ENCODE results near the gene PGAP1. TPM values are rescaled to one million over a fixed set of nuclear protein-coding genes. Genes with fewer than 3 reads are reported as not detected.

The PGAP1 gene
- total RNA-seq, 1 experiment from 2014 or later, result 21.0 TPM

- no peak overlapping the region for H2BK120ac ChIP-seq (ENCODE audit: low read depth, low read length, poor library complexity, severe bottlenecking)
- no peak overlapping the region for H2BK20ac ChIP-seq (ENCODE audit: low read depth, low read length, poor library complexity, severe bottlenecking)
- no peak overlapping the region for H3K4me2 ChIP-seq (ENCODE audit: insufficient read depth, insufficient read length, low read length)
- H3K79me1 ChIP-seq (ENCODE audit: insufficient read depth, low read depth, low read length, poor library complexity, severe bottlenecking), result no peaks in the 10 kb centered on the region
- no peak overlapping the region for H3K14ac ChIP-seq (ENCODE audit: insufficient read depth, low read length)
- Mint-ChIP-seq H3K4me1 (peaks cover 0 to 4% of the 10 kb centered on the region in 2 experiments; a peak in 1 of 4 replicates), H3K27me3 (ENCODE audit: low read depth) (no peaks in the 10 kb centered on the region), H3K4me3 (no peak overlapping the region), H3K9me3 (peaks cover 0 to 4% of the 10 kb centered on the region in 2 experiments; a peak in 2 of 5 replicates), H3K27ac (no peak overlapping the region), H3K36me3 (ENCODE audit: insufficient read depth in 1 of 3, low read depth in 3 of 3) (peaks cover 50 to 71% (median 59%) of the 10 kb centered on the region in 3 experiments)
- H2AFZ ChIP-seq (ENCODE audit: low read length), result no peak overlapping the region
- no peak overlapping the region for H2BK15ac ChIP-seq (ENCODE audit: low read depth, low read length)
- H4K8ac ChIP-seq (replicated peaks; ENCODE audit: insufficient read length, low read depth, low read length), result no peak overlapping the region
- no peak overlapping the region for H3K56ac ChIP-seq (ENCODE audit: insufficient read length, low read depth, low read length)
- no peaks in the 10 kb centered on the region for H3K4me1 ChIP-seq (ENCODE audit: insufficient read depth, low read length)
- no peak overlapping the region for H3K4ac ChIP-seq (ENCODE audit: low read depth, low read length)
- no peak overlapping the region for H3T11ph ChIP-seq (ENCODE audit: low read length)
- H3K79me2 ChIP-seq (ENCODE audit: insufficient read depth, low read length), result no peaks in the 10 kb centered on the region
- no peak overlapping the region for H3K18ac ChIP-seq (ENCODE audit: insufficient read length, low read depth, low read length)
- TF ChIP-seq, protein P1, sequence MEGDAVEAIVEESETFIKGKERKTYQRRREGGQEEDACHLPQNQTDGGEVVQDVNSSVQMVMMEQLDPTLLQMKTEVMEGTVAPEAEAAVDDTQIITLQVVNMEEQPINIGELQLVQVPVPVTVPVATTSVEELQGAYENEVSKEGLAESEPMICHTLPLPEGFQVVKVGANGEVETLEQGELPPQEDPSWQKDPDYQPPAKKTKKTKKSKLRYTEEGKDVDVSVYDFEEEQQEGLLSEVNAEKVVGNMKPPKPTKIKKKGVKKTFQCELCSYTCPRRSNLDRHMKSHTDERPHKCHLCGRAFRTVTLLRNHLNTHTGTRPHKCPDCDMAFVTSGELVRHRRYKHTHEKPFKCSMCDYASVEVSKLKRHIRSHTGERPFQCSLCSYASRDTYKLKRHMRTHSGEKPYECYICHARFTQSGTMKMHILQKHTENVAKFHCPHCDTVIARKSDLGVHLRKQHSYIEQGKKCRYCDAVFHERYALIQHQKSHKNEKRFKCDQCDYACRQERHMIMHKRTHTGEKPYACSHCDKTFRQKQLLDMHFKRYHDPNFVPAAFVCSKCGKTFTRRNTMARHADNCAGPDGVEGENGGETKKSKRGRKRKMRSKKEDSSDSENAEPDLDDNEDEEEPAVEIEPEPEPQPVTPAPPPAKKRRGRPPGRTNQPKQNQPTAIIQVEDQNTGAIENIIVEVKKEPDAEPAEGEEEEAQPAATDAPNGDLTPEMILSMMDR (conservative IDR thresholded peaks at IDR 0.05), result no peak
- WGBS (ENCODE audit: extremely low coverage, insufficient read length, low lambda C conversion rate), result no CpG with 5 or more reads among the region's 4 CpGs
- H2BK12ac ChIP-seq (ENCODE audit: insufficient read length, low read depth, low read length), result no peak overlapping the region
- no peak overlapping the region for H3K23ac ChIP-seq (ENCODE audit: insufficient read length, low read depth, low read length)
- no peaks in the 10 kb centered on the region for H3K27me3 ChIP-seq (ENCODE audit: insufficient read depth, low read length)
- H4K91ac ChIP-seq (ENCODE audit: insufficient read length, low read depth, low read length), result no peak overlapping the region
- H2BK5ac ChIP-seq (ENCODE audit: insufficient read length, low read length), result no peak overlapping the region
- no peak for DNase-seq
- no peaks in the 10 kb centered on the region for H4K20me1 ChIP-seq (ENCODE audit: control insufficient read depth, insufficient read depth, insufficient read length)
- H4K5ac ChIP-seq (ENCODE audit: insufficient read length, low read depth, low read length), result no peak overlapping the region
- H3K23me2 ChIP-seq (ENCODE audit: insufficient read length, low read depth, low read length, poor library complexity, severe bottlenecking), result no peaks in the 10 kb centered on the region
- no peak overlapping the region for H2AK5ac ChIP-seq (ENCODE audit: insufficient read length, low read length)
- no peak overlapping the region for H3K9ac ChIP-seq (ENCODE audit: extremely low read depth, insufficient read length, low read length)
- no peak overlapping the region for H3K27ac ChIP-seq (ENCODE audit: insufficient read length, low read depth, low read length)
- no peaks in the 10 kb centered on the region for H3K9me3 ChIP-seq (ENCODE audit: control insufficient read depth, low read depth, low read length)
Observed at GRCh38 chr2:196914867-196915460, 11.5 kb downstream of the PGAP1 start.
